ENCODE measurements around the gene GPR34. TPM values are rescaled to one million over a fixed set of nuclear protein-coding genes. Genes with fewer than 3 reads are reported as not detected.
"Not testable (repeated sequence)": the region's sequence is repeated elsewhere in the genome, so short reads cannot be mapped to it uniquely, and the experiment has no call there.

The GPR34 gene
- total and polyA plus RNA-seq, 4 donors, result 4.4 to 36.2 (median 20.5) TPM

- no peaks in the 10 kb centered on the region for H3K27me3 ChIP-seq (ENCODE audit: control insufficient read depth in 1 of 2, insufficient read depth in 2 of 2, low read length in 1 of 2)
- no peak overlapping the region for H3K4me3 ChIP-seq (ENCODE audit: low read length in 2 of 2)
- peaks cover under 1 to 2% of the 10 kb centered on the region in 2 donors for H3K4me1 ChIP-seq (ENCODE audit: control insufficient read depth in 1 of 2, insufficient read depth in 2 of 2, low read length in 2 of 2)
- DNase-seq (no peak), ATAC-seq (ENCODE audit: low FRiP score) (peak; percentile 57)
- 2 to 31% methylated on average over 1 of the region's 1 CpG for WGBS, 2 donors
- H3K36me3 ChIP-seq (ENCODE audit: control insufficient read depth in 1 of 2, insufficient read depth in 2 of 2, low read length in 1 of 2), result no peaks in the 10 kb centered on the region
- no peak overlapping the region for H3K27ac ChIP-seq (ENCODE audit: low read depth in 1 of 2, low read length in 2 of 2)
- intact Hi-C loops (cut with DNase I), result no loop called here
- no peaks in the 10 kb centered on the region for H3K9me3 ChIP-seq (ENCODE audit: control insufficient read depth, low read length)
Measured at GRCh38 chrX:41666251-41666650, 22.5 kb upstream of the GPR34 start.

- H3K27me3 ChIP-seq (ENCODE audit: control insufficient read depth in 1 of 2, insufficient read depth in 2 of 2, low read length in 1 of 2), result no peaks in the 10 kb centered on the region
- intact Hi-C loops (cut with DNase I), result no loop called here
- no peak for ATAC-seq (ENCODE audit: low FRiP score)
- no peaks in the 10 kb centered on the region for H3K4me1 ChIP-seq (ENCODE audit: control insufficient read depth in 1 of 2, insufficient read depth in 2 of 2, low read length in 2 of 2)
- H3K4me3 ChIP-seq (ENCODE audit: low read length in 2 of 2), result no peak overlapping the region
- no peaks in the 10 kb centered on the region for H3K36me3 ChIP-seq (ENCODE audit: control insufficient read depth in 1 of 2, insufficient read depth in 2 of 2, low read length in 1 of 2)
- DNase-seq, result no peak
- 89 to 99% methylated on average over 3 of the region's 3 CpGs for WGBS, 2 donors
- no peaks in the 10 kb centered on the region for H3K9me3 ChIP-seq (ENCODE audit: control insufficient read depth, low read length)
- H3K27ac ChIP-seq (ENCODE audit: low read depth in 1 of 2, low read length in 2 of 2), result no peak overlapping the region
Measured at GRCh38 chrX:41667631-41668030, 21.1 kb upstream of the GPR34 start.

- Histone ChIP-seq H3K27ac (ENCODE audit: low read depth in 1 of 2, low read length in 2 of 2) (no peak overlapping the region), H3K9me3 (ENCODE audit: control insufficient read depth, low read length) (no peaks in the 10 kb centered on the region), H3K4me1 (ENCODE audit: control insufficient read depth in 1 of 2, insufficient read depth in 2 of 2, low read length in 2 of 2) (no peaks in the 10 kb centered on the region), H3K4me3 (ENCODE audit: low read length in 2 of 2) (no peak overlapping the region), H3K36me3 (ENCODE audit: control insufficient read depth in 1 of 2, insufficient read depth in 2 of 2, low read length in 1 of 2) (no peaks in the 10 kb centered on the region), H3K27me3 (ENCODE audit: control insufficient read depth in 1 of 2, insufficient read depth in 2 of 2, low read length in 1 of 2) (no peaks in the 10 kb centered on the region)
- no peak for DNase-seq
- ATAC-seq (ENCODE audit: low FRiP score), result no peak
- intact Hi-C loops (cut with DNase I), result no loop called here
Measured at GRCh38 chrX:41670112-41670511, 18.7 kb upstream of the GPR34 start.

- intact Hi-C loops (cut with DNase I), result no loop called here
Measured at GRCh38 chrX:41671082-41671481, 17.7 kb upstream of the GPR34 start.

GRCh38 chrX:41672643-41673042, 16.1 kb upstream of the GPR34 start:
- WGBS, 2 donors, result 75 to 97% methylated on average over 1 of the region's 1 CpG
- no peak for ATAC-seq (ENCODE audit: low FRiP score)

More at GRCh38 chrX:41671082-41671481, 17.7 kb upstream of the GPR34 start:
- Histone ChIP-seq H3K4me3 (ENCODE audit: low read length in 2 of 2) (no peak overlapping the region), H3K27ac (ENCODE audit: low read depth in 1 of 2, low read length in 2 of 2) (no peak overlapping the region), H3K27me3 (ENCODE audit: control insufficient read depth in 1 of 2, insufficient read depth in 2 of 2, low read length in 1 of 2) (no peaks in the 10 kb centered on the region), H3K4me1 (ENCODE audit: control insufficient read depth in 1 of 2, insufficient read depth in 2 of 2, low read length in 2 of 2) (no peaks in the 10 kb centered on the region), H3K9me3 (ENCODE audit: control insufficient read depth, low read length) (no peaks in the 10 kb centered on the region), H3K36me3 (ENCODE audit: control insufficient read depth in 1 of 2, insufficient read depth in 2 of 2, low read length in 1 of 2) (no peaks in the 10 kb centered on the region)
- DNase-seq (no peak), ATAC-seq (ENCODE audit: low FRiP score) (no peak)
- WGBS, 2 donors, result 88 to 95% methylated on average over 1 of the region's 1 CpG

GRCh38 chrX:41676361-41676760, 12.4 kb upstream of the GPR34 start:
- H3K4me3 ChIP-seq (ENCODE audit: low read length in 2 of 2); DNase-seq; intact Hi-C loops (cut with DNase I); H3K9me3 ChIP-seq (ENCODE audit: control insufficient read depth, low read length); ATAC-seq (ENCODE audit: low FRiP score); H3K27ac ChIP-seq (ENCODE audit: low read depth in 1 of 2, low read length in 2 of 2); H3K27me3 ChIP-seq (ENCODE audit: control insufficient read depth in 1 of 2, insufficient read depth in 2 of 2, low read length in 1 of 2); H3K36me3 ChIP-seq (ENCODE audit: control insufficient read depth in 1 of 2, insufficient read depth in 2 of 2, low read length in 1 of 2); H3K4me1 ChIP-seq (ENCODE audit: control insufficient read depth in 1 of 2, insufficient read depth in 2 of 2, low read length in 2 of 2): not testable (repeated sequence)
- WGBS, 2 donors, result 88 to 98% methylated on average over 15 of the region's 15 CpGs

More at GRCh38 chrX:41672643-41673042, 16.1 kb upstream of the GPR34 start:
- DNase-seq, result no peak
- Histone ChIP-seq H3K4me3 (ENCODE audit: low read length in 2 of 2) (no peak overlapping the region), H3K4me1 (ENCODE audit: control insufficient read depth in 1 of 2, insufficient read depth in 2 of 2, low read length in 2 of 2) (no peaks in the 10 kb centered on the region), H3K27me3 (ENCODE audit: control insufficient read depth in 1 of 2, insufficient read depth in 2 of 2, low read length in 1 of 2) (no peaks in the 10 kb centered on the region), H3K36me3 (ENCODE audit: control insufficient read depth in 1 of 2, insufficient read depth in 2 of 2, low read length in 1 of 2) (no peaks in the 10 kb centered on the region), H3K27ac (ENCODE audit: low read depth in 1 of 2, low read length in 2 of 2) (no peak overlapping the region), H3K9me3 (ENCODE audit: control insufficient read depth, low read length) (no peaks in the 10 kb centered on the region)
- intact Hi-C loops (cut with DNase I), result no loop called here

- 36 to 47% methylated on average over 6 of the region's 6 CpGs for WGBS, 2 donors
Measured at GRCh38 chrX:41677183-41678060, 11.4 kb upstream of the GPR34 start.

GRCh38 chrX:41684138-41684537, 4.6 kb upstream of the GPR34 start:
- H3K4me1 ChIP-seq (ENCODE audit: control insufficient read depth in 1 of 2, insufficient read depth in 2 of 2, low read length in 2 of 2), result no peaks in the 10 kb centered on the region
- no peaks in the 10 kb centered on the region for H3K9me3 ChIP-seq (ENCODE audit: control insufficient read depth, low read length)
- intact Hi-C loops (cut with DNase I), result no loop called here
- ATAC-seq (ENCODE audit: low FRiP score) (no peak), DNase-seq (no peak)
- H3K4me3 ChIP-seq (ENCODE audit: low read length in 2 of 2), result no peak overlapping the region
- no peak overlapping the region for H3K27ac ChIP-seq (ENCODE audit: low read depth in 1 of 2, low read length in 2 of 2)
- 12 to 21% methylated on average over 3 of the region's 3 CpGs for WGBS, 2 donors
- no peaks in the 10 kb centered on the region for H3K27me3 ChIP-seq (ENCODE audit: control insufficient read depth in 1 of 2, insufficient read depth in 2 of 2, low read length in 1 of 2)
- no peaks in the 10 kb centered on the region for H3K36me3 ChIP-seq (ENCODE audit: control insufficient read depth in 1 of 2, insufficient read depth in 2 of 2, low read length in 1 of 2)

More at GRCh38 chrX:41677183-41678060, 11.4 kb upstream of the GPR34 start:
- H3K4me3 ChIP-seq (ENCODE audit: low read length in 2 of 2), result no peak overlapping the region
- no peak overlapping the region for H3K27ac ChIP-seq (ENCODE audit: low read depth in 1 of 2, low read length in 2 of 2)
- H3K4me1 ChIP-seq (ENCODE audit: control insufficient read depth in 1 of 2, insufficient read depth in 2 of 2, low read length in 2 of 2), result no peaks in the 10 kb centered on the region
- intact Hi-C loops (cut with DNase I), result no loop called here
- ATAC-seq (ENCODE audit: low FRiP score) (no peak), DNase-seq (no peak)
- H3K36me3 ChIP-seq (ENCODE audit: control insufficient read depth in 1 of 2, insufficient read depth in 2 of 2, low read length in 1 of 2), result no peaks in the 10 kb centered on the region
- H3K9me3 ChIP-seq (ENCODE audit: control insufficient read depth, low read length), result no peaks in the 10 kb centered on the region
- H3K27me3 ChIP-seq (ENCODE audit: control insufficient read depth in 1 of 2, insufficient read depth in 2 of 2, low read length in 1 of 2), result no peaks in the 10 kb centered on the region

GRCh38 chrX:41684940-41685339, 3.8 kb upstream of the GPR34 start:
- no peaks in the 10 kb centered on the region for H3K36me3 ChIP-seq (ENCODE audit: control insufficient read depth in 1 of 2, insufficient read depth in 2 of 2, low read length in 1 of 2)
- no peak for ATAC-seq (ENCODE audit: low FRiP score)

More at GRCh38 chrX:41684940-41685339, 3.8 kb upstream of the GPR34 start:
- Histone ChIP-seq H3K27me3 (ENCODE audit: control insufficient read depth in 1 of 2, insufficient read depth in 2 of 2, low read length in 1 of 2) (no peaks in the 10 kb centered on the region), H3K27ac (ENCODE audit: low read depth in 1 of 2, low read length in 2 of 2) (no peak overlapping the region), H3K4me1 (ENCODE audit: control insufficient read depth in 1 of 2, insufficient read depth in 2 of 2, low read length in 2 of 2) (no peaks in the 10 kb centered on the region), H3K4me3 (ENCODE audit: low read length in 2 of 2) (no peak overlapping the region), H3K9me3 (ENCODE audit: control insufficient read depth, low read length) (no peaks in the 10 kb centered on the region)
- 69 to 89% methylated on average over 2 of the region's 2 CpGs for WGBS, 2 donors
- DNase-seq, result no peak
- intact Hi-C loops (cut with DNase I), result no loop called here
